ENCODE results near the gene PSMB3. TPM values are rescaled to one million over a fixed set of nuclear protein-coding genes. Genes with fewer than 3 reads are reported as not detected.

Gene PSMB3
- total and polyA plus RNA-seq, 2 donors from 2014 or later = 156 to 347 TPM

DNA sequence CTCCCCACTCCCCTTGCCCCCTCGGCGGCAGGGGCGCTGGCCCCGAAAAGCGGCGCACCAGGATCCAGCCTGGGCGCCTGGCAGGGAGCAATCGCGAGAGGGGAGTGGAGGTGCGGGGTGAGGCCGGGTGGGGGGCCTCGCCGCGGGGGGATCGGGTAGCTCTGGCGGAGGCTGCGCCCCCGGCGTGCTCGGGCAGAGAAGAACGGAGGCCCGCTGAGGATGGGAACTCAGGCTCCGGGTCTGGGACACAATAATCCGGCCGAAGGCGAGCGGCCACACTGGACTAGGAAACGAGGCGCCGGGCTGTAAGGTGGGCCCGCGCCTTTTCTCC lies 3.7 kb upstream of the PSMB3 start:
- TF ChIP-seq, protein P1, sequence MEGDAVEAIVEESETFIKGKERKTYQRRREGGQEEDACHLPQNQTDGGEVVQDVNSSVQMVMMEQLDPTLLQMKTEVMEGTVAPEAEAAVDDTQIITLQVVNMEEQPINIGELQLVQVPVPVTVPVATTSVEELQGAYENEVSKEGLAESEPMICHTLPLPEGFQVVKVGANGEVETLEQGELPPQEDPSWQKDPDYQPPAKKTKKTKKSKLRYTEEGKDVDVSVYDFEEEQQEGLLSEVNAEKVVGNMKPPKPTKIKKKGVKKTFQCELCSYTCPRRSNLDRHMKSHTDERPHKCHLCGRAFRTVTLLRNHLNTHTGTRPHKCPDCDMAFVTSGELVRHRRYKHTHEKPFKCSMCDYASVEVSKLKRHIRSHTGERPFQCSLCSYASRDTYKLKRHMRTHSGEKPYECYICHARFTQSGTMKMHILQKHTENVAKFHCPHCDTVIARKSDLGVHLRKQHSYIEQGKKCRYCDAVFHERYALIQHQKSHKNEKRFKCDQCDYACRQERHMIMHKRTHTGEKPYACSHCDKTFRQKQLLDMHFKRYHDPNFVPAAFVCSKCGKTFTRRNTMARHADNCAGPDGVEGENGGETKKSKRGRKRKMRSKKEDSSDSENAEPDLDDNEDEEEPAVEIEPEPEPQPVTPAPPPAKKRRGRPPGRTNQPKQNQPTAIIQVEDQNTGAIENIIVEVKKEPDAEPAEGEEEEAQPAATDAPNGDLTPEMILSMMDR (IDR thresholded peaks at IDR 0.05; ENCODE audit: borderline replicate concordance, extremely low read depth, insufficient read depth) = no peak
- H3K9me3 ChIP-seq (ENCODE audit: control insufficient read depth in 2 of 3, insufficient read depth in 1 of 3, low read length in 3 of 3) = no peaks in the 10 kb centered on the region
- no peaks in the 10 kb centered on the region for H3K36me3 ChIP-seq (ENCODE audit: control insufficient read depth in 2 of 3, insufficient read depth in 3 of 3, low read length in 3 of 3)
- DNase-seq (peak in 1 of 5 donors; percentile 71), FAIRE-seq (no peak)
- intact Hi-C loops (cut with DNase I) = no loop called here
- H3K27me3 ChIP-seq (ENCODE audit: control insufficient read depth, insufficient read depth, low read length) = no peaks in the 10 kb centered on the region
- peaks cover 0 to 44% (median 17%) of the 10 kb centered on the region in 3 donors for H3K4me1 ChIP-seq (ENCODE audit: control insufficient read depth in 2 of 3, insufficient read depth in 2 of 3, low read depth in 1 of 3, low read length in 3 of 3)
- H3K4me3 ChIP-seq (ENCODE audit: low read length in 3 of 3) = peak overlapping the region; percentile 11 to 100 (median 67)
- peak overlapping the region in 2 of 3 donors; percentile 51 to 75 for H3K9ac ChIP-seq (ENCODE audit: low read length in 3 of 3)
- H3K27ac ChIP-seq (ENCODE audit: low read depth in 2 of 2, low read length in 2 of 2) = peak overlapping the region; percentile 88 to 96

DNA sequence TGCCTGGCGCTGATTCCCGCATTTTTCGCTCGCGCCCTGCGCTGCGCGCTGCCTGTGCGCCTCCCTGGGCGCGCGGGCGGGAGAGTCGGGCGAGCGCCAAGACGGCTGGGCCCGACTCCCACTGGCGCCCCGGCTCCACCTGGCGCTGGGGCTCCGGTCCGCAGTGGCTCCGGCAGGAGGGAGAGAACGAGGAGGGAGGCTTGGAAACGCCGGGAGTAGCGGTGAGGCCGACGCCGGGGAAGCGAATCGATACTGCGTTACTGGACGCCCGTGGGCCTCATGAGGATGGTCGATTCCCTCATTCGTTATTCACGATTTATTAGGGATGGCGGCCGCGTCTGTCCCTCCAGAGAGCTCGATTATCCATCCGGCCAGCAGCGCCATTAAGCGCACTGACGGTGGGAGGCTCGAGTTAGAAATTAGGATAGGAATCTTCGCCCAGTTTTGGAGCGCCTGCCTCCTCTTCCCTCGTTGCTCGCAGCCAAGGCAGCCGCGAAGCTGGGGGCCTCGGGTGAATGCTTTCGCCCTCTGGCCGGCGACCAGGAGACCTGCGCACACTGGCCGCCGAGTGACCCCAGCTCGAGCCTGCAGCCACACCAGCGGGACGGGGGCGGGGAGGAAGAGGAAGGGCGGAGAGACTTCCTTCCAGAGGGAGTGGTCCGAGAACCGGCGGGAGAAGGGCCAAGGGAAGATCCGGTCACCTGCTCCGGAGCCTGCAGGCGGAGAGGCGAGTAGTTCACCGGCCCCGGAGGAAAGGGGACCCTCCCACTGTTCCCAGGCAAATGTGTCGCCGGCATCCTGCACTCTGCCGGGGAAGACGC lies 3.1 kb upstream of the PSMB3 start:
- Histone ChIP-seq H3K27ac (ENCODE audit: low read depth in 2 of 2, low read length in 2 of 2) (peak overlapping the region; percentile 88 to 96), H3K4me1 (ENCODE audit: control insufficient read depth in 2 of 3, insufficient read depth in 2 of 3, low read depth in 1 of 3, low read length in 3 of 3) (peaks cover 0 to 44% (median 17%) of the 10 kb centered on the region in 3 donors), H3K4me3 (ENCODE audit: low read length in 3 of 3) (peak overlapping the region; percentile 63 to 100 (median 67)), H3K9me3 (ENCODE audit: control insufficient read depth in 2 of 3, insufficient read depth in 1 of 3, low read length in 3 of 3) (no peaks in the 10 kb centered on the region), H3K36me3 (ENCODE audit: control insufficient read depth in 2 of 3, insufficient read depth in 3 of 3, low read length in 3 of 3) (peaks cover 0 to under 1% (median 0%) of the 10 kb centered on the region in 3 donors), H3K27me3 (ENCODE audit: control insufficient read depth, insufficient read depth, low read length) (no peaks in the 10 kb centered on the region), H3K9ac (ENCODE audit: low read length in 3 of 3) (peak overlapping the region; percentile 51 to 82 (median 54))
- TF ChIP-seq, protein P1 (IDR thresholded peaks at IDR 0.05; ENCODE audit: borderline replicate concordance, extremely low read depth, insufficient read depth) = peak; percentile 10
- DNase-seq (peak; percentile 88 to 97 (median 92)), FAIRE-seq (no peak)
- intact Hi-C loops (cut with DNase I) = no loop called here

DNA sequence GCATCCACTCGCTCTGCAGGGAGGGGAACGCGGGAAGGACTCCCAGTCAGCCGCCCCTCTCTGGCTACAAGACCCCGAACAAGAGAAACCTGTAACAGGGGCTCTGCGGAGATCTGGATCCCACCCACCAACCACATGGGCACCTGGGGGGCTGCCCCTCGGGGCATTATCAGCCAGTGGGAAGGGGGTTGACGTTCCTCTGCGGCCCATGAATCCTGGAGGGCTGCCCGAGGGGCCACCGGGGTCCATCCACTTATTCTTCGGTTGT lies 2.6 kb upstream of the PSMB3 start:
- peak overlapping the region in 2 of 3 donors; percentile 8 to 82 for H3K9ac ChIP-seq (ENCODE audit: low read length in 3 of 3)
- DNase-seq (no peak), FAIRE-seq (no peak)
- no peaks in the 10 kb centered on the region for H3K9me3 ChIP-seq (ENCODE audit: control insufficient read depth in 2 of 3, insufficient read depth in 1 of 3, low read length in 3 of 3)
- H3K4me1 ChIP-seq (ENCODE audit: control insufficient read depth in 2 of 3, insufficient read depth in 2 of 3, low read depth in 1 of 3, low read length in 3 of 3) = peaks cover 0 to 46% (median 17%) of the 10 kb centered on the region in 3 donors
- peak overlapping the region; percentile 42 to 100 (median 63) for H3K4me3 ChIP-seq (ENCODE audit: low read length in 3 of 3)
- peaks cover 0 to 4% (median 0%) of the 10 kb centered on the region in 3 donors for H3K36me3 ChIP-seq (ENCODE audit: control insufficient read depth in 2 of 3, insufficient read depth in 3 of 3, low read length in 3 of 3)
- intact Hi-C loops (cut with DNase I) = no loop called here
- TF ChIP-seq, protein P1 (IDR thresholded peaks at IDR 0.05; ENCODE audit: borderline replicate concordance, extremely low read depth, insufficient read depth) = no peak
- H3K27me3 ChIP-seq (ENCODE audit: control insufficient read depth, insufficient read depth, low read length) = no peaks in the 10 kb centered on the region
- H3K27ac ChIP-seq (ENCODE audit: low read depth in 2 of 2, low read length in 2 of 2) = peak overlapping the region; percentile 88 to 96
